SH-SY5Y (cell line): ENCODE results near the gene ARHGAP6.

Source experiments
- GATA2 ChIP-seq: IDR thresholded peaks from 2 replicates; pipeline ENCODE4 v1.6.1; 2011; ENCODE audit warnings: mild to moderate bottlenecking, low read depth, low read length
- GATA3 ChIP-seq: IDR thresholded peaks from 2 replicates; pipeline ENCODE4 v1.6.1; 2011; ENCODE audit warnings: low read depth, mild to moderate bottlenecking, low read length, moderate library complexity

ARHGAP6 gene, protein sequence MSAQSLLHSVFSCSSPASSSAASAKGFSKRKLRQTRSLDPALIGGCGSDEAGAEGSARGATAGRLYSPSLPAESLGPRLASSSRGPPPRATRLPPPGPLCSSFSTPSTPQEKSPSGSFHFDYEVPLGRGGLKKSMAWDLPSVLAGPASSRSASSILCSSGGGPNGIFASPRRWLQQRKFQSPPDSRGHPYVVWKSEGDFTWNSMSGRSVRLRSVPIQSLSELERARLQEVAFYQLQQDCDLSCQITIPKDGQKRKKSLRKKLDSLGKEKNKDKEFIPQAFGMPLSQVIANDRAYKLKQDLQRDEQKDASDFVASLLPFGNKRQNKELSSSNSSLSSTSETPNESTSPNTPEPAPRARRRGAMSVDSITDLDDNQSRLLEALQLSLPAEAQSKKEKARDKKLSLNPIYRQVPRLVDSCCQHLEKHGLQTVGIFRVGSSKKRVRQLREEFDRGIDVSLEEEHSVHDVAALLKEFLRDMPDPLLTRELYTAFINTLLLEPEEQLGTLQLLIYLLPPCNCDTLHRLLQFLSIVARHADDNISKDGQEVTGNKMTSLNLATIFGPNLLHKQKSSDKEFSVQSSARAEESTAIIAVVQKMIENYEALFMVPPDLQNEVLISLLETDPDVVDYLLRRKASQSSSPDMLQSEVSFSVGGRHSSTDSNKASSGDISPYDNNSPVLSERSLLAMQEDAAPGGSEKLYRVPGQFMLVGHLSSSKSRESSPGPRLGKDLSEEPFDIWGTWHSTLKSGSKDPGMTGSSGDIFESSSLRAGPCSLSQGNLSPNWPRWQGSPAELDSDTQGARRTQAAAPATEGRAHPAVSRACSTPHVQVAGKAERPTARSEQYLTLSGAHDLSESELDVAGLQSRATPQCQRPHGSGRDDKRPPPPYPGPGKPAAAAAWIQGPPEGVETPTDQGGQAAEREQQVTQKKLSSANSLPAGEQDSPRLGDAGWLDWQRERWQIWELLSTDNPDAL (N-terminal part only)

DNA sequence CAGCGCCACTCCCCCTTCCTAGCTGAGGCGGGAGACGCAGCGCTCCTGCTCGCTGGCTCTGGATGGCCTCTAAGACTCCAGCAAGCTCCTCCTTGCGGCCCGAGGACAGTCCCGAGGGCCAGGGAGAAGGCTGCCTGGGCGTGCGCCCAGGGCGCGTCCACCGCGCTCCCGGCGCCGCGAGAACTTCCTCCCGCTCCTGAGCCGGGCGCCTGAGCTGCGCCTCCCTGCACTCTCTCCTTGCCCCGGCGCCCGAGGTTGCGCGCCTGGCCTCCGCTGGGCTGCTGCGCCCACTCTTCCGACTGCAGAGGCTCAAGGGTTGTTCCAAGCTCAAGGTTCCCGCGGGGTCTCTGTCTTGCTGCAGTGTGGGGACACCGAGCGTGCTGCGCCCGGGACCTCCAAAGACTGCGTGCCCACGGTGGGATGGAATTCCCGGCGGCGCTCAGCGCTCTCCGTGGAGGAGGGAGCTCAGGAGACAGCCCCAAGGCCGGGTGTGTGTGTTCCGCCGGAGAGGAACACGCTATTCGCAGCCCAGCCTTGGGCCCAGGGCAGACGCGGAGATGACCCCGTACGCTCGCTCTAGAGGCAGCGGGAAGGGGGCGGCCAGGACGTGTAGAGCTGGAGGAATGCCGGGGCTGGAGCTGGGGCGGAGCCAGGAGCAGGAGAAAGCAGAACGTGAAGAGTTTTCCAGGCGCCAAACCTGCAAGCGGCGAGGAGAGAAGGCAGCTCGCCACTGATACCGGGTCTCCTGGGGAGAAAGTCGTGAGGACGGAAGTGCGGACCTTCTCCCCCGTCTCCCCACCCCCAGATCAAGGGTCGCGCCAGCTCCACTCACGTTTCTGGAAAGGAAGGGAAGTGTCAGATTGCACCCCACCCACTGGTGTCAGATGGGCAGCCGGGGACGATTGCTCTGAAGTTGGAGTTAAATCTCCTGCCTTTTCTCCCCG is at the start of gene ARHGAP6:
Gene ARHGAP6 (minus strand): TSS at position 753 of the 944 bp plus-strand sequence. CDS start 1,092 bp downstream, outside the sequence.
- TF ChIP-seq GATA2: no peak
- no peak for TF ChIP-seq GATA3

DNA sequence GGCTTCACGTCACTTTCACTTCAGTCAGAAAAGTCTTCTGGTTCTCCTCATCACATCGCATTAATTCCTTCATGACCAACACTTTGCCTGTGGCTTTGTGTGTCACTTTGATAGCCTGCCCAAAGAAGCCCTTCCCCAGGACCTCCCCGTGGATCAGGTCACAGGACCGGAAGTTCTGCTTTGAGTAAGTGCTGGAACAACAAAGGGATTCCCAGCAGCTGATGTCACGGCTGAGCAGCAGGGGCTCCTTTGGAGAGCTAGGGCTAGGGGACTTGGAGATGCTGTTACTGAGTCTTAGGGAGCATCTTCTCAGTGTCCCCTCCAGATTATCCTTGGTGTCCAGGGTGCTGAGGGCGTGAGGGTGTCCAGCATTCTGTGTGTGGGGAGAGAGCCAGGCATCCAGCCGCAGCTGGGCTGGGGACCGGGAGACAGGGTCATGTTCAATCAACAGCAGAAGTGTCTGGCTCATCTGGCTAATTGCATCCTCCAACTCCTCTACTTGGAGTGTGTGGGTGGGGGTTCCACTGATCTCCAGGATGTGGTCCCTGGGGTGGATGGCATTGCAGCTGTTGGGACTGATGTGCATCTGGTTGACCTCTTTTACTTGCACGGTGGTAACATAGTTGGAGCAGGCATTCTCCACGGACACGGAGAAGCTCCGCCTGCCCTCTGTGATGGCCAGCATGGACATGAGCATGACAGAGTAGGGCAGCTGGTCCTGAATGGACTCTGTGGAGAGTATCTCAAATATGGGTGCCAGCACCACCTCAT is 39.2 kb upstream of the ARHGAP6 start:
- TF ChIP-seq GATA2 (no peak), GATA3 (no peak)

DNA sequence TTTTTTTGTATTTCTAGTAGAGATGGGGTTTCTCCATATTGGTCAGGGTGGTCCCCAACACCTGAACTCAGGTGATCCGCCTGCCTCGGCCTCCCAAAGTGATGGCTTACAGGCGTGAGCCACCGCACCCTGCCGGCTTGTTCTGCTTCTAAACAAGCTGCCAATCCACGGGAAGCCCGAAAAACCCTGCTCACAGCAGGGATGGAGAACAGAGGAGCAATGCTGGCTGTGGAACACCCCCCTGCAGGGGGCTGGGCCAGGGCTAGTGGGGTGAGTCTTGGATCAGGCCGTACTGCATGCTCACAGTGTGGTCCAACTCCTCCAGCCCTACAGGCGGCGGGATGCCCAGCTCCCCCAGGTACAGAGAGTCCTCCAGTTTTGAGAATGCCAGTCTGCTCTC is 38.1 kb upstream of the ARHGAP6 start:
- TF ChIP-seq GATA3 (no peak), GATA2 (no peak)

DNA sequence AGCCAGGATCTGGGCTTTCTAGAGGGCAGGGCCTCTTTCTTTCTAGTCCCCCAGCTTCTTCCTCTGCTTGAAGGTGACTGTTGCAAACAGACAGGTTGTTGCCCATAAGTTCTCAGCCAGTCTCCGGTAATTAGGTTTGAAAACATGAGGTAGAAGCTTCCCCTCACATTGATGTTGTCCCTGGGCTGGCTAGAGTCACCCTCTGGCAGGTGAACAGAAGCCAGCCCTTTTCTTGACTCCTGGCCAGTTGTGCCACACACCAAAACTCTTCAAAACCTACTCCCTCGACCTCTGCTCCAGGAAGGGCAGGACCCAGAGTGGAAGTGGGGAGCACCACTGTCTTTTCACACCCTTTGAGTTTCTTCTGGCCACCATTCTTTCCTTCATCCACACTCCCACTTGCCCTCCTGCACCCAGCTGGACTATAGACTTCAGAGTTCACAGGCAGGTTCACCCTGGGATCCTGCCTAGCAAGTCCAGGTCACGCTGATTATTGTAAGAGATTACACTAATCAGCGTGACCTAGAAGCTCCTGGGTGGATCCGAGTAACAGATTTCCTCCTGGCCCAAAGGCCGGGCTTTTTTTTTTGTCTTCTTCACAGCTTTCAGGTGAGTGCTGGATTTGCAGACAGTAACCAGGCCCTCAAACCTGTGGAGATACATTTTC is 37.4 kb upstream of the ARHGAP6 start:
- no peak for TF ChIP-seq GATA2

DNA sequence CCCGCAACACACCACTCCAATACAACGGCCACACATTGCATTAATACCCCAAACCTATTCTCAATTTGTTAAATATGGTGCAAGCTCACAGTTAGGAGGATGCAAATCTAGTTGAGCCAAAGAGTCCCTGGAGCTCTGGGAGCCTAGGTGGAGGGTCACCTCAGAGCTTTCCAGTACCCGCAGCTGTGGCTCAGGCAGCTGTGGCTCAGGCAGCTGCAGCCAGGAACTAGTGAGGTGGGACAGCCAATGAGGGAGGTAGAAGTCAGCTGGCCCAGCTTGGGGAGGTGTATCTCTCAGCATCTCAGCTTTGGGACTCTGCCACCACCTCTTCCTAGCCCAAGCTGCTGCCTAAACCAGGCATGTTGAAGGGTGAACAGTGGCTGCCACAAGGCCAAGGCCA is 36.7 kb upstream of the ARHGAP6 start:
- TF ChIP-seq GATA2 (no peak), GATA3 (no peak)

DNA sequence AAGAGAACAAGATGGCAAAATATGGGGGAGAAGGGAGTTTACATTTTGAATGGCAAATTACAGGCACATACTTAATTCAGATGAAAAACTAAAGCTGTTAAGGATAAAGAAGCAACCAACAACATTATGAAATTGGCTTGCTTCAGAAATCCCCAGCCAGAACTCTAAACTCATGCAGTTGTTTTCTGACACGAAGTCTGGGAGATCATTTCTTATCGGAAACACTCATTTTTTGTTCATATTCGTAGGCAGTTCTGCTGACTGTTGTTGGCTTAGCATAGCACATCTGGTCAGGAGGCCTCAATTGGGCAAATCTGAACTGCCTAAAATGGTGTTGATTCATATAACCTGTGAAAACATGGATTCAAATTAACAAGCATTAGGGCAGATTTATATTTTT is 33.0 kb upstream of the ARHGAP6 start:
- TF ChIP-seq GATA3 (no peak), GATA2 (no peak)

DNA sequence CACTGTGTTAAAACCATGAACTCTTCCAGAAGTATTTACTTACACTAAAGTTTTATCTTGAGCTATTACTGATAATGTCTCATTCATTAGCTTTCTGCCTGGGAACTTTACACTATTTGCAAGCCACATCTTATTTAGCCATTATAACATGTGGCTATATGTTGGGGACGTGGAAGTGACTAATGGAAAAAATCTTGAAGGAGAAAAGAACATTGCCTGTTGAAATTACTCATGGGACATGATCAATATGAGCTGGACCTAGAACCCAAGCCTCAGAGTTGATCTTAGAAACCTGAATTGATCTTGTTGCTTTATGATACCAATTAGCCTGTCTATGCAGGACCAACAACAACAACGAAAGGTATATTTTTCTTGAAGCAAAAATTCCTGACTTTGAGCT is 22.5 kb upstream of the ARHGAP6 start:
- TF ChIP-seq GATA2 (no peak), GATA3 (no peak)

DNA sequence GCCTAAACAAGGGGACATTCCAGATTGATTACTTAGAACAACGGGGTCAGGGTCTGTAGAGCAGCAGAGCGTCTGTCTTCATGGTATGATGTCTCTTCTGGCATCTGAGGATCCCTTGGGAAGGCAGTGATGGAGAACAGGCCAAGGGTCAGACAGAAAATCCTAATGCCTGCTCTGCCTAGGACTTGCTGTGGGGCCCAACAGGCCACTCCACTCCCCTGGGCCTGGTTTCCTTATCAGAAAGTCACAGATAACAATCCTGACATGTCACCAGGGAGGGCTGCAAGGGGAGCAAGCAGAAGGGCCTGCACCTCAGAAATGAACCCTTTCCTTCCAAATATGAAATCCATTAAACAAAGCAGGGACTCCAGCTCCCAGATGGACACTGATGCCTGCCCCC is 21.4 kb upstream of the ARHGAP6 start:
- TF ChIP-seq GATA3: peak; percentile 90
- peak; percentile 94 for TF ChIP-seq GATA2

DNA sequence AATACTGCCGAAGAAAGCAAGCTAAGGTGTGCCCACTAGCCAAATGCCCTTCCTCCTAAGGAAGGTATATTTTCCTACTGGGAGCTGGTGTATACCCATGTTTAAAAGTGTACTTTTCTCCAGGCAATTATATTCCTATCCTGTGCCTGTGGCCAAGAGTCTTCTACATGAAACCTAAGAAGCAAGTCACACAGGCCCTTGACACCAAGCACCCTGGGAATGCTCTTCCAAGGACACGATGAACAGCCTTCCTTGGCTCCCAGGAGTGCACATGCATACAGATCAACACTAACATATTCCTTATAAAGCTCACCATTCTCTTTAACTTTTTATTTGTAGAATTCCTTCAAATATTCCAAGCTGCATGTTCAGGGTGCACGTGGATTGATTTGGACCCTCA is 17.3 kb upstream of the ARHGAP6 start:
- TF ChIP-seq GATA2 (no peak), GATA3 (no peak)

DNA sequence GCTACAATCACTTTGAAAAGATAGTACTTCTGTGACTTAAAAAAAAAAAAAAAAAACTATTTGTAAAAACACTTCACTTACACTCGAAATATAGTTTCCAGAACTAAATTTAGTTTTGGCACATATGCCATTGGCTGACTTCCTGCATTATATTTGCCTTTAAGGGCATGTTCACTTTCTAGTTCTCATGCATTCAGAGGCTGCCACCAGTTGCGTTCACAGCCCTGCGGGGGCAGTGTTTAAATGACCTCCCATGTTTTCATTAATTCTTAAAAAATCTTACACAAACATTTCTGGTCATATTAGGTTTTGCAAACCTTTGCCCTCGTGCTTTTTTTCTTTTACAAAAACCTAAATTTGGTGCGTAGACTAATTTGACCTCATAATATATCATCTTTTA is 12.4 kb upstream of the ARHGAP6 start:
- TF ChIP-seq GATA2 (no peak), GATA3 (no peak)

DNA sequence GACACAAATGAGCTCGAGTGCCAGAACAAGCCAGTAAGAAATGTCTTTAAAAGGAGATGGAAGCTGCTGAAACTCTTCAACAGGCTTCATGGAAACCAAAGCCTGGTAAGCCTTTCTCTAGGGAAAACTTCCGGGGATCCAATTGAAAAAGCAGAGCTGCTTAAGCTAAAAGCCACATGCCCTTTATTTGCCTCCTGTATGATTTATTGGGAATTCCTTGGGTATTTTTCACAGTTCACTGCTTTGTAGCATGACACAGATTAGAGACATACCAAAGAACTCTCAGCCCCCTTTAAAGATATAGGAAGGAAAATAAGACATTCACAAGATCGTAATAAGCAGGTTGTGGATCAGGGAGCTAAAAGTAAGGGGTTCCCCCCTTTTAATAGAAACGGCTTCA is 6.5 kb upstream of the ARHGAP6 start:
- TF ChIP-seq GATA3 (no peak), GATA2 (no peak)

DNA sequence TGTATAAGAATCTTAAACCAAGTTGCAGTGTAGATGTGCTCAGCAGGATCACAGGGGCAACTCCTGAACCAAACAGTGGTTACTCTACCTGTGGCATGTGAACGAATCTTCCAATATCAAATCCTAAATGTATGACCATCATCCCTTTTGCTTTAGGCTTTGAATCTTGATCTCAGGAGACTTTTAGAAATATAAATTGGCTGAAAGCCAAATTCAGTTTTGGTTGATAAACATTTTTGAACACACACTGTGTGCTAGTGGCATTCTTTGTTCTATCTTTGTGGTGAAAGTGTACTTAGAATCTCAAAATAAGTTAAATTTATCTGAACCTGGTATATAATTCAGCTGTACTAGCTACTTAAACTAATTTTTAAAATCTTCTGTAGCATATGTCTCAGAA is 4.6 kb upstream of the ARHGAP6 start:
- TF ChIP-seq GATA3: no peak
- no peak for TF ChIP-seq GATA2
